Stimulated activated CD4-positive, alpha-beta T cell treated with anti-CD3 and anti-CD28 coated beads, Interleukin-12 subunit alpha, Interleukin-12 subunit beta, amount 100 ng/mL, for 24 hours (primary cell): ENCODE data around the gene MCEMP1.

Experiments used
- DNase-seq, 2 experiments: peaks; one replicate each; pipeline ENCODE4 v3.0.0-alpha.2; 2020; ENCODE audit warnings: low read depth in 2 of 2

The MCEMP1 gene

GRCh38 chr19:7729211-7729610 is 52.3 kb downstream of the MCEMP1 start:
- no peak for DNase-seq
